ENCODE measurements around the gene SRGAP3. TPM values are rescaled to one million over a fixed set of nuclear protein-coding genes. Genes with fewer than 3 reads are reported as not detected.

SRGAP3 gene
- total and polyA plus RNA-seq, 2 experiments from 2014 or later: 0.89 to 1.7 TPM

DNA sequence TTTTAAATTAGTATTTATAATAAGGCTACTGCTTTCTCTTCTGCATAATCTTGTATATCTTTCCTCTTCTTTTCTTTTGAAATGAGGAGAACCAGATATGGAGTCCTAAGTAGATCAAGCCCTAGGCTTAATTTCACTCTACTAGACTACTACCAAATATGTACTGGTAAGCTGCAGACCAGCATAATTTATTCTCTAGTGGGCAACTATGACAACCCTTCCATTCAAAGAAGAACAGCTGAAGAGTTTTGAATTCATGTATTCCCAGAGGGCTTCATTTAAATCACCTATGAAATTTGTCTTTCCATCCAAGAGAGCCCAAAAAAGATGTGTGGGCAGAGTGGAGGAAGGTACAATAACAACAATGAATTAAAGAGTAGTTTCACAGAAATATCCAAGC is 296.1 kb downstream of the SRGAP3 start:
- in situ Hi-C loops (cut with MboI): no loop called here
- H2AFZ ChIP-seq: no peak overlapping the region
- no peak for TF ChIP-seq EZH2phosphoT487 (IDR thresholded peaks at IDR 0.05; ENCODE audit: insufficient read depth, low read depth)
- TF ChIP-seq EZH2 (IDR thresholded peaks at IDR 0.05; ENCODE audit: insufficient read depth, poor library complexity, severe bottlenecking): no peak
- no peak for DNase-seq
- H3F3A ChIP-seq (ENCODE audit: insufficient read depth): no peaks in the 10 kb centered on the region
- no peaks in the 10 kb centered on the region for H3K27me3 ChIP-seq (replicated peaks; ENCODE audit: insufficient read depth)
- no peak overlapping the region for H3K4me3 ChIP-seq
- no peak overlapping the region for H3K4me2 ChIP-seq (ENCODE audit: unreplicated experiment)
- H3K36me3 ChIP-seq (ENCODE audit: low read depth): peaks cover 4% of the 10 kb centered on the region; the same call in 1 of the 2 replicates
- H3K9ac ChIP-seq: no peak overlapping the region
- no peak overlapping the region for H3K27ac ChIP-seq
- peaks cover 97% of the 10 kb centered on the region for H3K79me2 ChIP-seq (ENCODE audit: insufficient read depth)
- H3K4me1 ChIP-seq (ENCODE audit: insufficient read depth): peaks cover 15% of the 10 kb centered on the region
- no peaks in the 10 kb centered on the region for H4K20me1 ChIP-seq (ENCODE audit: insufficient read depth)
- H3K9me3 ChIP-seq (ENCODE audit: low read depth): no peaks in the 10 kb centered on the region
- no peaks in the 10 kb centered on the region for H3K9me2 ChIP-seq (ENCODE audit: insufficient read depth)

- in situ Hi-C loops (cut with MboI): no loop called here
- H3K79me2 ChIP-seq (ENCODE audit: insufficient read depth): peaks cover 95% of the 10 kb centered on the region
- TF ChIP-seq EZH2phosphoT487 (IDR thresholded peaks at IDR 0.05; ENCODE audit: insufficient read depth, low read depth) (no peak), EZH2 (IDR thresholded peaks at IDR 0.05; ENCODE audit: insufficient read depth, poor library complexity, severe bottlenecking) (no peak)
Measured at GRCh38 chr3:8952130-8952529, 297.3 kb downstream of the SRGAP3 start.

DNA sequence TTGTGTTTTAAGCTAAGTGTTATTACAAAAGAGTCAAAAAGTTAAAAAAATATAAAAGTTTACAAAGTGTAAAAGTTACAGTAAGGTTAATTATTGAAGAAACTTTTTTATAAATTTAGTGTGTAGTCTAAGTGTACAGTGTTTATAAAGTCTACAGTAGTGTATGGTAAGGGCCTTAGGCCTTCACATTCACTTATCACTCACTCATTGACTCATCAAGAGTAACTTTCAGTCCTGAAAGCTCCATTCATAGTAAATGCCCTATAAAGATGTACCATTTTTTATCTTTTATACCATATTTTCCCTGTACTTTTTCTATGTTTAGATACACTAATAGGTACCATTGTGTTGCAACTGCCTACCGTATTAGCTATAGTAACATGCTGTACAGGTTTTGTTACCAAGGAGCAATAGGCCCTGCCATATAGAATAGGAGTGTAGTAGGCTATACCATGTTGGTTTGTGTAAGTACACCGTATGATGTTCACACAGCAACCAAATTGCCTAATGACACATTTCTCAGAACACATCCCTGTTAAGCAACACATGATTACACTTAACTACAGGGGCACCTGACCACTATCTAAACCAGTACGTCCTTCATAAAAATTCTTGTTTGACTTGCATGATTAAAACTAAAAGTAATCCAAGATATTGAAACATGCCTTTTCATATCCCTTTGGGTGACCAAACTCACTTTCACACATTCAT is 303.4 kb downstream of the SRGAP3 start:
- Histone ChIP-seq H3K9me3 (ENCODE audit: low read depth) (peaks cover 3% of the 10 kb centered on the region), H3K79me2 (ENCODE audit: insufficient read depth) (peaks cover 62% of the 10 kb centered on the region), H3K9ac (no peak overlapping the region), H3K4me1 (ENCODE audit: insufficient read depth) (no peaks in the 10 kb centered on the region), H3K4me2 (ENCODE audit: unreplicated experiment) (no peak overlapping the region), H2AFZ (no peak overlapping the region), H3K9me2 (ENCODE audit: insufficient read depth) (no peaks in the 10 kb centered on the region), H3F3A (ENCODE audit: insufficient read depth) (no peaks in the 10 kb centered on the region), H3K27ac (no peak overlapping the region), H4K20me1 (ENCODE audit: insufficient read depth) (0 out of 2 replicates have a peak, but pooled peaks cover 3% of the 10 kb centered on the region), H3K36me3 (ENCODE audit: low read depth) (peaks cover 30% of the 10 kb centered on the region; the same call in 1 of the 2 replicates), H3K27me3 (replicated peaks; ENCODE audit: insufficient read depth) (no peaks in the 10 kb centered on the region), H3K4me3 (no peak overlapping the region)
- in situ Hi-C loops (cut with MboI): loop anchor here (10.0 kb wide), 1 partner anchor 171 kb away; no protein-coding TSS in a partner anchor
- TF ChIP-seq EZH2phosphoT487 (IDR thresholded peaks at IDR 0.05; ENCODE audit: insufficient read depth, low read depth) (no peak), EZH2 (IDR thresholded peaks at IDR 0.05; ENCODE audit: insufficient read depth, poor library complexity, severe bottlenecking) (no peak)
- no peak for DNase-seq
- WGBS, 2 experiments (ENCODE audit: low coverage in 1 of 2, low lambda C conversion rate in 2 of 2, missing lambda C conversion rate in 2 of 2): 96 to 99% methylated on average over 3 of the region's 3 CpGs

More at GRCh38 chr3:8952130-8952529, 297.3 kb downstream of the SRGAP3 start:
- Histone ChIP-seq H3K9ac (no peak overlapping the region), H4K20me1 (ENCODE audit: insufficient read depth) (0 out of 2 replicates have a peak, but pooled peaks cover 3% of the 10 kb centered on the region), H3K4me1 (ENCODE audit: insufficient read depth) (peaks cover 15% of the 10 kb centered on the region), H2AFZ (no peak overlapping the region), H3F3A (ENCODE audit: insufficient read depth) (no peaks in the 10 kb centered on the region), H3K4me2 (ENCODE audit: unreplicated experiment) (no peak overlapping the region), H3K27me3 (replicated peaks; ENCODE audit: insufficient read depth) (no peaks in the 10 kb centered on the region), H3K9me2 (ENCODE audit: insufficient read depth) (no peaks in the 10 kb centered on the region), H3K36me3 (ENCODE audit: low read depth) (0 out of 2 replicates have a peak, but pooled peaks cover 4% of the 10 kb centered on the region), H3K4me3 (no peak overlapping the region), H3K9me3 (ENCODE audit: low read depth) (no peaks in the 10 kb centered on the region), H3K27ac (no peak overlapping the region)
- peak; percentile 25 for DNase-seq

DNA sequence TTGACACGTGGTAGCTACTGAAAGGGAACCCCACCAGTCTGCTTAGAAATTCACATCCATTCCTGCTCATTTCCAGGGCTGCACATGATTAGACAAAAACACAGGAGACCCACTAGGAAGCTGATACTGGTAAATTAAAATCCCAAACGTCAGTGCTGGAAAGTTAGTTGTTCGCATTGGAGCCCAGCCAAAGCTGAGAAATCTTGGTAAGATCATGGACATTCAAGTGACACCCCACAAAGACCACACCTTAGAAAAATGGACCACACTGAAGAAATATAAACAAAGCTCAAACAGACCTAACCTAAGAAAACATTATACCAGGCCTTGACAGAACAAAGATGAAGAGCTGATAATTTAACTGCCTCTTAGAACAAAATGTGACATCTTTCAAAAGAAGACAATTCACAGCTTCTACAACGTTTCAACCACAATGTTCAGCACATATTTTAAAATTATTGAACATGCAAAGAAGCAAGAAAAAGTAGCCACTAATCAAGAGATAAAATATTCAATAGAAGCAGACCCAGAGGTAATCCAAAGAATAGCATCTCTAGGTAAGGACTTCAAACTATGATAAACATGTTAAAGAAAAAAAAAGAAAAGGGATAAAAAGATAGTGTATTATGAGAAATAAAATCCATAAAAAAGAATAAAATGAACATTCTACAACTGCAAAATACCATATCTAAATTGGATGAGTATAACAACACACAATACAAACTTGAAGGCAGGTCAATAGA is 306.5 kb downstream of the SRGAP3 start:
- no peak for DNase-seq
- Histone ChIP-seq H3K9me3 (ENCODE audit: low read depth) (peaks cover 3% of the 10 kb centered on the region), H4K20me1 (ENCODE audit: insufficient read depth) (0 out of 2 replicates have a peak, but pooled peaks cover 3% of the 10 kb centered on the region), H2AFZ (no peak overlapping the region), H3K9me2 (ENCODE audit: insufficient read depth) (no peaks in the 10 kb centered on the region), H3K9ac (no peak overlapping the region), H3K79me2 (ENCODE audit: insufficient read depth) (peaks cover 32% of the 10 kb centered on the region), H3K27ac (no peak overlapping the region), H3K4me1 (ENCODE audit: insufficient read depth) (peaks cover 7% of the 10 kb centered on the region), H3K4me2 (ENCODE audit: unreplicated experiment) (no peak overlapping the region), H3K27me3 (replicated peaks; ENCODE audit: insufficient read depth) (no peaks in the 10 kb centered on the region), H3K36me3 (ENCODE audit: low read depth) (peaks cover 35% of the 10 kb centered on the region), H3F3A (ENCODE audit: insufficient read depth) (peaks cover 14% of the 10 kb centered on the region), H3K4me3 (no peak overlapping the region)
- TF ChIP-seq EZH2phosphoT487 (IDR thresholded peaks at IDR 0.05; ENCODE audit: insufficient read depth, low read depth) (no peak), EZH2 (IDR thresholded peaks at IDR 0.05; ENCODE audit: insufficient read depth, poor library complexity, severe bottlenecking) (no peak)
- WGBS, 2 experiments (ENCODE audit: low coverage in 1 of 2, low lambda C conversion rate in 2 of 2, missing lambda C conversion rate in 2 of 2): 78 to 80% methylated on average over 4 of the region's 4 CpGs
- in situ Hi-C loops (cut with MboI): loop anchor here (10.0 kb wide), 1 partner anchor 168 kb away; no protein-coding TSS in a partner anchor
